SU-DHL-6 (cell line): ENCODE results near the gene ZFX.
"Not testable (repeated sequence)": the region's sequence is repeated elsewhere in the genome, so short reads cannot be mapped to it uniquely, and the experiment has no call there.

Source experiments
- H2AFZ ChIP-seq: fragments of 200-600 bp; sonication (generic); 2 replicates; pipeline ENCODE4 v1.6.1; 2014; ENCODE audit warnings: low read depth, mild to moderate bottlenecking, moderate library complexity, mixed read lengths, antibody characterized with exemption, low read length; ENCODE audit not compliant: severe bottlenecking
- H3F3A ChIP-seq: fragments of 200-600 bp; shearing (Covaris generic); 2 replicates; pipeline ENCODE4 v1.6.0; 2016; ENCODE audit warnings: antibody characterized with exemption, mild to moderate bottlenecking; ENCODE audit not compliant: insufficient read depth
- H3K27ac ChIP-seq: fragments of 200-600 bp; sonication (generic); 2 replicates; pipeline ENCODE4 v1.5.1; 2016; ENCODE audit warnings: low read depth, mild to moderate bottlenecking, low read length, moderate library complexity, mixed read lengths
- H3K27me3 ChIP-seq: fragments of 200-600 bp; sonication (generic), shearing (Covaris generic); 2 replicates; pipeline ENCODE4 v1.6.0; 2014; ENCODE audit warnings: mild to moderate bottlenecking, low read length
- H3K36me3 ChIP-seq: fragments of 200-600 bp; sonication (generic); 2 replicates; pipeline ENCODE4 v1.6.1; 2014; ENCODE audit warnings: mild to moderate bottlenecking, low read length, mixed read lengths
- H3K4me2 ChIP-seq: fragments of 300-600, 200-600 bp; shearing (Covaris generic), sonication (generic); 2 replicates; pipeline ENCODE4 v1.6.0; 2014; ENCODE audit warnings: low read length, low read depth, mild to moderate bottlenecking; ENCODE audit not compliant: poor library complexity, severe bottlenecking
- H3K4me3 ChIP-seq: fragments of 200-600 bp; sonication (generic); 2 replicates; pipeline ENCODE4 v1.5.1; 2014; ENCODE audit warnings: antibody characterized with exemption, low read length, mild to moderate bottlenecking, mixed read lengths; ENCODE audit not compliant: insufficient read depth, poor library complexity, severe bottlenecking
- H3K79me2 ChIP-seq: fragments of 200-600 bp; sonication (generic); 2 replicates; pipeline ENCODE4 v1.6.1; 2014; ENCODE audit warnings: mild to moderate bottlenecking, low read length, moderate library complexity; ENCODE audit not compliant: insufficient read depth
- H3K9ac ChIP-seq: fragments of 200-600 bp; sonication (generic); 2 replicates; pipeline ENCODE4 v1.7.0; 2014; ENCODE audit warnings: mild to moderate bottlenecking, low read length
- H3K9me2 ChIP-seq: fragments of 200-600 bp; sonication (generic); replicated peaks from 2 replicates; pipeline ENCODE4 v1.6.1; 2014; ENCODE audit warnings: low read length; ENCODE audit not compliant: insufficient read depth
- H3K9me3 ChIP-seq: fragments of 200-600 bp; sonication (generic); 2 replicates; pipeline ENCODE4 v1.6.1; 2014; ENCODE audit warnings: low read length, mixed read lengths; ENCODE audit not compliant: insufficient read depth
- H4K20me1 ChIP-seq: fragments of 200-600 bp; sonication (generic); 2 replicates; pipeline ENCODE4 v1.6.1; 2014; ENCODE audit warnings: low read depth, mild to moderate bottlenecking, antibody characterized with exemption, low read length, moderate library complexity, mixed read lengths
- CTCF ChIP-seq: fragments of 200-600 bp; sonication (generic); IDR thresholded peaks from one replicate; pipeline ENCODE4 v1.5.1; 2017; ENCODE audit warnings: antibody characterized with exemption, mild to moderate bottlenecking, low read length, moderate library complexity; ENCODE audit not compliant: insufficient read depth, poor library complexity, severe bottlenecking
- EZH2phosphoT487 ChIP-seq: fragments of 200-600 bp; sonication (generic), shearing (Covaris generic); conservative IDR thresholded peaks from 2 replicates; pipeline ENCODE4 v1.6.1; 2018; ENCODE audit warnings: mild to moderate bottlenecking, antibody characterized with exemption, low read length, moderate library complexity, mixed read lengths

ZFX gene

GRCh38 chrX:24137192-24137591, 12.3 kb upstream of the ZFX start:
- Histone ChIP-seq H3K9me3 (no peaks in the 10 kb centered on the region), H3K9ac (no peak overlapping the region), H3K27me3 (no peaks in the 10 kb centered on the region), H3K79me2 (no peaks in the 10 kb centered on the region), H3K36me3 (no peaks in the 10 kb centered on the region), H3K4me3 (no peak overlapping the region), H4K20me1 (no peaks in the 10 kb centered on the region), H3K4me2 (no peak overlapping the region), H3K9me2 (no peaks in the 10 kb centered on the region), H2AFZ (no peak overlapping the region), H3F3A (no peaks in the 10 kb centered on the region), H3K27ac (no peak overlapping the region)
- TF ChIP-seq CTCF = no peak
- no peak for TF ChIP-seq EZH2phosphoT487

DNA sequence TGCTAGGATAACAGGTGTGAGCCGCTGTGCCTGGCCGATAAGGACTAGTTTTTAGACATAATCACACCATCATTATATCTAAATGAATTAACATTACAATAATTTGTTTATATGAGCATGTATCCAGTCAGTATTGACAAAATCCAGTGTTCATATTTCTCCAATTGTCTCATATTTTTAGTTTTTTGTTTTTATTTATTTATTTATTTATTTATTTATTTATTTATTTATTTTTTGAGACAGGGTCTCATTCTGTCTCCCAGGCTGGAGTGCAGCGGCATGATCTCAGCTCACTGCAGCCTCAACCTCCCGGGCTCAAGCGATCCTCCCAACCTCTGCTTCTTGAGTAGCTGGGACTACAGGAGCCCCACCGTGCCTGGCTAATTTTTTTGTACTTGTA, 5.5 kb upstream of the ZFX start:
- not testable (repeated sequence) for H4K20me1 ChIP-seq, H3K4me2 ChIP-seq, H2AFZ ChIP-seq, H3K4me3 ChIP-seq, H3K36me3 ChIP-seq, H3K9me2 ChIP-seq, H3K79me2 ChIP-seq, H3K9ac ChIP-seq, H3F3A ChIP-seq, H3K9me3 ChIP-seq, H3K27ac ChIP-seq, H3K27me3 ChIP-seq

DNA sequence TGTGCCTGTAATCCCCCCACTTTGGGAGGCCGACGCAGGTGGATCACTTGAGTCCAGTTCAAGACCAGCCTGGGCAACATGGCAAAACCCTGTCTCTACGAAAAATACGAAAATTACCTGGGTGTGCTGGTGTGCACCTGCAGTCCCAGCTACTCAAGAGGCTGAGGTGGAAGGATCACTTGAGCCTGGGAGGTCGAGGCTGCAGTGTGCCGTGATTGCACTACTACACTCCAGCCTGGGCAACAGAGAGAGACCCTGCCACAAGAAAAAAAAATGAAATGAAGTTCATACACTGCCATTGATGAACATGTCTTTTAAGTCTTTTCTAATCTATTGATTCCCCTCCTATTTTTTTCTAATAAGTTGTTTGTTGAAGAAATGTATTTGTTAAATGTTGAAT, 5.0 kb upstream of the ZFX start:
- Histone ChIP-seq H4K20me1 (no peaks in the 10 kb centered on the region), H3K27me3 (no peaks in the 10 kb centered on the region), H3F3A (peaks cover 6% of the 10 kb centered on the region; the same call in 1 of the 2 replicates), H3K4me3 (no peak overlapping the region), H3K36me3 (no peaks in the 10 kb centered on the region), H3K4me2 (no peak overlapping the region), H3K79me2 (no peaks in the 10 kb centered on the region), H2AFZ (no peak overlapping the region), H3K9me2 (no peaks in the 10 kb centered on the region), H3K9me3 (no peaks in the 10 kb centered on the region), H3K27ac (no peak overlapping the region), H3K9ac (no peak overlapping the region)
- TF ChIP-seq CTCF (no peak), EZH2phosphoT487 (no peak)

DNA sequence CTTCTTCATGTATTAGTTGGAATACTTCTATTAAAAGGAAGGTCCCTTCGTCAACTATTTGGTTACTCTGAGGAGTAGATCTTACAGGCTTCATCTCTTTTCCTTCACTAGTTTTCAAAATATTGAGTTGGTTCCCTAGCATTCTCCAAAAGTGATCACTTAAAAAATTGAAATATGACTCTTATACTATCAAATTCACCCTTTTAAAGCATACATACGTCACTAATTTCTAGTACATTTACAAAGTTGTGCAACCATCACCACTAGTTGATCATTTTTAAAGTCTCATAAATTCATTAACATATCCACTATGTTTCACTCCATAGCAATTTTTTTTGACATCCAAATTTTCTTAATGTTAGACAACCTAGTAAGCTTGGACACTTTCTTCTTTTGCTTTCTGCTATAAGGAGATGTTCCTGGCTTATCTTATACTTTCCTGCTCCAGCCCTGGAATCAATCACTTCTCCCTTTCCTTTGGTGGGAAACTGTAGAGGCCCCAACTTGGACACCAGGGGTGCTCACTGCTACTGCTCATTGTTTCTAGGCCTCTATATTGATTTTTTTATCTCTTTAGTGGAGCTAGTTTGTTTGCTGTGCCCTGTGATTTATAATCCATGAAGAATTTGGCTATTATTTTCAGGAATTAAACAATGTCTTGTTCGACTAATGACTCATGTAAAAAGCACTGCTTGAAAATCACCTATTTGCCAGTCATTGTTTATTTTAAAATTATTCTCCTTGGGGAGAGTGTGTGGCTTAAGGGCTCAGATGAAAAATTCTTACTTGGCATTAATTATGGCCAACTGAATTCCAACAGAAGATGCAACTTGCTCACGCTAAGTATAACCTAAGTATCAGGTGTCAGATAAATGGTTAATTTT, 4.0 kb upstream of the ZFX start:
- Histone ChIP-seq H3K9ac (no peak overlapping the region), H3K9me3 (no peaks in the 10 kb centered on the region), H2AFZ (no peak overlapping the region), H3K27ac (no peak overlapping the region), H3K27me3 (no peaks in the 10 kb centered on the region), H3K4me3 (no peak overlapping the region), H3K79me2 (peaks cover 2% of the 10 kb centered on the region), H4K20me1 (no peaks in the 10 kb centered on the region), H3F3A (peaks cover 8% of the 10 kb centered on the region; the same call in 1 of the 2 replicates), H3K36me3 (no peaks in the 10 kb centered on the region), H3K9me2 (no peaks in the 10 kb centered on the region), H3K4me2 (no peak overlapping the region)
- TF ChIP-seq EZH2phosphoT487 (no peak), CTCF (no peak)
